ENCODE measurements around the gene CLDN5.

Gene CLDN5

GRCh38 chr22:19520566-19521305, 3.5 kb downstream of the CLDN5 start:
- no peak for DNase-seq

- DNase-seq, result no peak
Measured at GRCh38 chr22:19520007-19520406, 4.2 kb downstream of the CLDN5 start.

GRCh38 chr22:19519041-19519926, 4.9 kb downstream of the CLDN5 start:
- no peak for DNase-seq

GRCh38 chr22:19518635-19519034, 5.6 kb downstream of the CLDN5 start:
- DNase-seq, result no peak

- no peak for DNase-seq
Measured at GRCh38 chr22:19517919-19518611, 6.1 kb downstream of the CLDN5 start.

- no peak for DNase-seq
Measured at GRCh38 chr22:19517171-19517500, 7.1 kb downstream of the CLDN5 start.

GRCh38 chr22:19516378-19517170, 7.6 kb downstream of the CLDN5 start:
- no peak for DNase-seq

- no peak for DNase-seq
Measured at GRCh38 chr22:19515654-19516377, 8.4 kb downstream of the CLDN5 start.

DNA sequence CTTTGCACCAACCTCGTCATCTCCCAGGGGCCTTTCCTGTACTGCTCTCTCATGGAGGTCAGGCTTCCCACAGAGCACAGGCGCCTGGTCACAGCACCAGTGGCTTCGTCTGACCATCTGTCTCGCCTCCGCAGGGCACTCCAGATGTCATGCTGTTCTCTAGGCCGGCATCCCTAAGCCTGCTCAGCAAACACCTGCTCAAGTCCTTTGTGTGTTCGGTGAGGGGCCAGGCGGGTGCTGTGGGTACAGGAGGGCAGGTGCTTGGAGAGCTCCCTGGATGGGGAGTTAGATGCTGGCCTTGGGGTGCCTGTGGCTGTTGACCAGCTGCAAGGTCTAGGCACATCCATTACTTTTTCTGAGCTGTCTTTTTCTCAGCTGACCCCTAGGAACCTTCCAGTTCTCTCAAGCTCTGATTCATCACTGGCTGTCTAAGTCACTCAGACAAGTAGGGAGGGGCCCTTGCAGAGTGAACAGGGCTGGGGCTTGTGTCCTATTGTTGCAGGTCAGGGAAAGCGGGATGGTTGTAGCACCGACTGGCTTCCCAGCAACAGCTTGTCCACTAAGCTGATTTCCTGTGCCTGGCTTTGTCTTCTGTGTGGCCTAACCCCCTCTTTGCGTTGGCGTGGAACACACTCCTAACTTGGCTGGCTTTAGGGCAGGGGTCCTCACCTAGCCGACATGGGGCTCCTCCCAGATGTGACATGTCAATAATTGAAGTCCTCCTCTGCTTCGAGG, 9.2 kb downstream of the CLDN5 start:
- DNase-seq, result no peak

DNA sequence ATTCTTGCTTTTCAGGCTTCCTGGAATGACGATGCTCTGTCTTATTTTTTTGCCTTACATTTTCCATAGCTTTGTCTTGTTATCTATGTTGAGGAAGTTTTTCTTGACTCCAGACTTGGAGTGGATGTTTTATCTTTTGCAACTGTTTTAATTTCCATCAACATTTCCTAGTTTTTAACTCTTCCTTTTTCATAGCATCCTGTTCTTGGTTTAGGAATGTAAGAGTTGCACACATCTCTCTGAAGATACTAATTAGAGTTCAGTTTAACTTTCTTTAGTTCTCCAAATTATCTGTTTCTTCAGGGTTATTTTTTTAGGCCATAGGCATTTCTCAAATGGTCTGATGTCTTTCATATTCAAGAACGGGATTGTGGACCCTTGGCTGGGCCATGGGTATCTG, 10.4 kb downstream of the CLDN5 start:
- no peak for DNase-seq

GRCh38 chr22:19510919-19511341, 13.3 kb downstream of the CLDN5 start:
- DNase-seq, result no peak

DNA sequence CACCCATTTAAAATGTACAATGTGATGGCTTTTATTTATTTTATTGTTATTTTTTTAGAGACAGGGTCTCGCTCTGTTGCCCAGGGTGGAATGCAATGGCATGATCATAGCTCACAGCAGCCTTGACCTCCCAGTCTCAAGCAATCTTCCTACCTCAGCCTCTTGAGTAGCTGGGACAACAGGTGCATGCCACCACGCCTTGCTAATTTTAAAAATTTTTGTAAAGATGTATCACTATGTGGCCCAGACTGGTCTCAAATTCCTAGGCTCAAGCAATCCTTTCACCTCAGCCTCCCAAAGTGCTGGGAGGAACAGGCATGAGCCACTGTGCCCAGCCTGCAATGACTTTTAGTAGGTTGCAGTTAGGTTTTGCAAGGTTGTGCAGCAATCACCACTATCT, 14.3 kb downstream of the CLDN5 start:
- no peak for DNase-seq

GRCh38 chr22:19509191-19509590, 15.0 kb downstream of the CLDN5 start:
- no peak for DNase-seq

- DNase-seq, result no peak
Measured at GRCh38 chr22:19508024-19508776, 16.0 kb downstream of the CLDN5 start.

DNA sequence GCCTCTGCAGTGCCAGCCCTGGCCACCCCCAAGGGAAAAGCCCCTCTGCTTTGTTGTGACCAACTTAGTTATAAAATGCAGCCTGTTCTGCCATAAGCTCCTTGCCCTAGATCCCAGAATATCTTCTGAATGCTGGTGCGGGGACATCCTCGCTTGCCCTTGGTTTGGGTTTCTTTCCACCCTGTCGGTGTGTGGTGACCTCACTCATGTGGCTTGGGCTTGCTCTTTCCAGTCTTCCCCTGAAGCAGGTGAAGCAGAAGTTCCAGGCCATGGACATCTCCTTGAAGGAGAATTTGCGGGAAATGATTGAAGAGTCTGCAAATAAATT, 16.7 kb downstream of the CLDN5 start:
- DNase-seq, result no peak

DNA sequence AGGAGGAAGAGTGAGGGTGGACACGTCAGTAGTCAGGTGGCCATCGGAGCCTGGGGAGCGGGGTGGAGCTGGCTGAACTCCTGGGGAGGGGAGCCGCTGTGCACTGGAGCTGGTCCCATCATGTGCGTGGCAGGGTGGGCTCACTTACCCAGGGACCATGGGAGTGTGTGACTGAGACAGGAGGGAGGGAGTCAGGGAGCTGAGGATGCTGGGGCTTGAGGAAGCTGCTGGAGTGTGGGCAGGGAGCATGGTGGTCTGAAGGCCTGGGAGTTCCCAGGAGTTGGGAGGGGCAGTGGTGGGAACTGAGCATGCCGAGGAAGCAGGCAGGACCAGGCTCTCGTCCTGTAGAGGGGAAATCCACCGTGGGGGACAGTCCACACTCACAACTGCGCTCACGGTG, 18.0 kb downstream of the CLDN5 start:
- DNase-seq, result no peak

DNA sequence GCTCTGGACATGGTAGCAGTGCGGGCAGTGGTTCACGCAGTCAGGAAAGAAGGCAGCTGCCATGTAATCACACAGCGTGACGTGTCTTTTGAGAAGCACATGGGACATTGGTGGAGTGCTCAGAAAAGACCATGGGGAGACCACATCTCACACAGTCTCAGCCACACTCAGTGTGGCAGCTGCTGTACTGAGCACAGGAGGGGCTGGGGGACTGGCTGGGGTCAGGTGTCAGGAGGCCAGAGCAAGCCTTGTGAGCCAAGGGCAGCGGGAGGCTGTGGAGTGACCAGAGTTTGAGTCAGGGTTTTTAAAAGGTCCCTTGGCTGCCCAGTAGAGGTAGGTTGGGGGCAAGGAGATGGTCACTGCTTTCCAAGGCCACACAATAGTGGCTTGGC, 18.5 kb downstream of the CLDN5 start:
- DNase-seq, result no peak

- no peak for DNase-seq
Measured at GRCh38 chr22:19504900-19505734, 19.1 kb downstream of the CLDN5 start.

DNA sequence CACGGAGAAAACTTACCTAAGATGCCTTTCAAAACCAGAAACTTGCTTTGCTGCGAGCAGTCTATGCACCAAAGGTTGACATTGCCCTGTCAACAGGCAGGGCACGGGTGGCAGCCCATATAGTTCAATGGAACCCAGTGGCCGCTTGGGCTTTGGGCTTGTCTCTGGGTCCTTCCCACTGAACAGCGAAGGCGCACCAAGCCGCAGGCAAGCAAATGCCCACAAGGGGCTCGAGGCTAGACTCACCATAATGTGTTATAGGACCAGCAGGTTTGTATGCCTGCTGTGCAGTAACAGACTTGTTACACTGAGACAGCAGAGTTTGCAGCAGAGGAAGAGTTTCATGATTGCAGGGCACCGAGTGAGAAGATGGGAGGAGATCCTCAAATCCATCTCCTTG, 20.3 kb downstream of the CLDN5 start:
- DNase-seq, result peak; percentile 57

DNA sequence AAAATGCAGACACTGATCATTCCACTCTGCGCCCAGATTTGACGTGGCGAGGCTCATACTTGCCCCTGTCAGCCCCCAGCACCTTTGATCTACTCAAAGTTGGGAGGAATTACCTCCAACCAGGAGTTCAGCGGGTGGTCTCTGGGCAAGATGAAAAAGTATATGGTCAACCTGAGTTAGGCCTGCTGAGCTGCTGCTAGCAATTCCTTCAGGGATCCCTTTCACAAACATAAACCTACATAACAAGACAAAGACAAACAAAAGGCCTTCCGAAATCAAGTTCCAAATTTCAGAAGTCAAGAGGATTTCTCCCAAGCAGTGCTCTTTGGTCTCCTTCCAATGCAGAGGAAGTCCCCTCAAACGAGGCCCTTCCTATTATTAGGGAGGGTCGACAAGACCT, 20.8 kb downstream of the CLDN5 start:
- no peak for DNase-seq
